Upper lobe of right lung (tissue), 1 donor: Measurements from ENCODE around the gene PTPRN2. TPM values are rescaled to one million over a fixed set of nuclear protein-coding genes. Genes with fewer than 3 reads are reported as not detected.

Experiments
- ATAC-seq: fragments of 200-7000 bp; cut with Tn5 transposase; one replicate; pipeline ENCODE4 v1.9.1; 2020; ENCODE audit warnings: mild to moderate bottlenecking, moderate library complexity
- DNase-seq: peaks from one replicate; pipeline ENCODE4 v3.0.0-alpha.2; 2020
- H3K27ac ChIP-seq: fragments of 200-600 bp; one replicate; pipeline ENCODE4 v1.8.0; 2022
- H3K27me3 ChIP-seq: fragments of 200-600 bp; one replicate; pipeline ENCODE4 v1.8.0; 2022; ENCODE audit warnings: mild to moderate bottlenecking
- H3K36me3 ChIP-seq: fragments of 200-600 bp; one replicate; pipeline ENCODE4 v1.8.0; 2022
- H3K4me1 ChIP-seq: fragments of 200-600 bp; one replicate; pipeline ENCODE4 v1.8.0; 2022
- H3K4me3 ChIP-seq: fragments of 200-600 bp; one replicate; pipeline ENCODE4 v1.8.0; 2022; ENCODE audit warnings: mild to moderate bottlenecking
- H3K9me3 ChIP-seq: fragments of 200-600 bp; one replicate; pipeline ENCODE4 v1.8.0; 2022
- intact Hi-C: fragments of 100-400 bp; cut with DNase I; formaldehyde crosslinking; loops from one replicate; pipeline ENCODE4 v1.11.0; 2022
- total RNA-seq: library from RNA; stranded (reverse); fragmentation: NEBNext Ultra II Directional; extraction: Animal tissue kit (Norgen Biotek cat#: 25700); gene quantifications from one replicate; pipeline ENCODE4 v1.2.1, GENCODE V29; 2021
- TF ChIP-seq, protein P1 (sequence below): fragments of 200-600 bp; IDR thresholded peaks from one replicate; pipeline ENCODE4 v1.8.0; 2022; ENCODE audit warnings: antibody characterized with exemption
- donor health status: DM: no; HTN: yes; CAD: no; lungs with severe emphysema.

PTPRN2 gene
- total RNA-seq, 1 donor from 2014 or later = 4.9 TPM

DNA sequence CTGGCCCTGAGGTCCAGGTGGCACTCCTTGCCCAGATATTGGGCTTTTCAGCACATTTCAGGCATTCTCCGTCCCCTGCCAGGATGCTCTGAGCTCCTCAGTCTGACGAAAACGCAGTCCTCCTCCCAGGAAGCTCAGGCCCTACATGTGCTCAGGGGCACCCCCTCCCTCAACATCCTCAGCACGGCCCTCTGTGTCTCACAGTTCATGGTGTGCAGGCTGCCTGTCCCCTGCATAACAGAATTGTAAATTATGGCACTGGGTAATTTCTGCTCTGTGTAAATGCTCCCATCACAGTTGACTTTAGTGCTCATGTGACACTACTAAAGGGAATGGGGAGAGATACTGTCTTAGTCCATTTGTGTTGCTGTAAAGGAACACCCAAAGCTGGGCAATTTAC, 687.1 kb downstream of the PTPRN2 start:
- no peak for ATAC-seq
- intact Hi-C loops = no loop called here

GRCh38 chr7:157900011-157900410, 687.6 kb downstream of the PTPRN2 start:
- TF ChIP-seq, protein P1, sequence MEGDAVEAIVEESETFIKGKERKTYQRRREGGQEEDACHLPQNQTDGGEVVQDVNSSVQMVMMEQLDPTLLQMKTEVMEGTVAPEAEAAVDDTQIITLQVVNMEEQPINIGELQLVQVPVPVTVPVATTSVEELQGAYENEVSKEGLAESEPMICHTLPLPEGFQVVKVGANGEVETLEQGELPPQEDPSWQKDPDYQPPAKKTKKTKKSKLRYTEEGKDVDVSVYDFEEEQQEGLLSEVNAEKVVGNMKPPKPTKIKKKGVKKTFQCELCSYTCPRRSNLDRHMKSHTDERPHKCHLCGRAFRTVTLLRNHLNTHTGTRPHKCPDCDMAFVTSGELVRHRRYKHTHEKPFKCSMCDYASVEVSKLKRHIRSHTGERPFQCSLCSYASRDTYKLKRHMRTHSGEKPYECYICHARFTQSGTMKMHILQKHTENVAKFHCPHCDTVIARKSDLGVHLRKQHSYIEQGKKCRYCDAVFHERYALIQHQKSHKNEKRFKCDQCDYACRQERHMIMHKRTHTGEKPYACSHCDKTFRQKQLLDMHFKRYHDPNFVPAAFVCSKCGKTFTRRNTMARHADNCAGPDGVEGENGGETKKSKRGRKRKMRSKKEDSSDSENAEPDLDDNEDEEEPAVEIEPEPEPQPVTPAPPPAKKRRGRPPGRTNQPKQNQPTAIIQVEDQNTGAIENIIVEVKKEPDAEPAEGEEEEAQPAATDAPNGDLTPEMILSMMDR = no peak
- ATAC-seq (no peak), DNase-seq (no peak)
- no peaks in the 10 kb centered on the region for H3K4me1 ChIP-seq
- no peak overlapping the region for H3K27ac ChIP-seq
- intact Hi-C loops = no loop called here
- H3K27me3 ChIP-seq = no peaks in the 10 kb centered on the region
- no peak overlapping the region for H3K4me3 ChIP-seq
- no peaks in the 10 kb centered on the region for H3K36me3 ChIP-seq
- H3K9me3 ChIP-seq = no peaks in the 10 kb centered on the region

More for the DNA sequence above, 687.1 kb downstream of the PTPRN2 start:
- Histone ChIP-seq H3K27ac (no peak overlapping the region), H3K9me3 (no peaks in the 10 kb centered on the region), H3K27me3 (no peaks in the 10 kb centered on the region), H3K4me3 (no peak overlapping the region), H3K4me1 (no peaks in the 10 kb centered on the region), H3K36me3 (no peaks in the 10 kb centered on the region)
- TF ChIP-seq, protein P1 = no peak
- no peak for DNase-seq

DNA sequence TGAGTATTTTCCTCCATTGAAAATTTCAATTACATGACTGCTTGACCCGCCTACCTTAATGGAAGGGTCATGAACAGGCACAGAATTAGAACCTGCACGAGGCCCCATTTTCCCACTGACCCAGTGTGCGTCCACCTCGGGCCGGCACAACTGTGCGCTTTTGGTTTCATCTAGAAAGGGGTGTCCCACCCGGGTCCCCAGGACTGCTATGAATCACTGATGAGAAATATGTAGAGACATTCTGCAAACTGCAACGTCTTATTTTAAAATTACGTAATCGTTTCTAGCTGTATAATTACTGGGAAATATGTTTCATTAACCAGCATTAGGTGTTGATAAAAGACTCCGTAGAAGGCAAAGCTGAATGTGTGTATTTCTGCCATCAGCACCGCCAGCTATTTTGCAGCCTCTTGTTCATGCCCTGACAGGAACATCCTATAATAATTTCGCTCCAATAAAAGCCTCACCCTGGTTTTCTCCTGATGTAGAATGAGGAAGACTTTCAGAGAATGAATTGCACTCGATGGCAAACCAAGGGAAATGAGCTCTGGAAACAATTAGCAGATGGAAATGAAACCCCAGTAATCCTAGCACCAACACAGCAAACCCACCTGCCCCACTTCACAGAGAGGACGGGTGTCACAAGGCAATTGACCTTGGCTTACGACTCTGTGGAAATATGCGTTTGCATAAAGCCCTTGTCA, 688.7 kb downstream of the PTPRN2 start:
- Histone ChIP-seq H3K36me3 (no peaks in the 10 kb centered on the region), H3K4me3 (no peak overlapping the region), H3K27me3 (no peaks in the 10 kb centered on the region), H3K4me1 (no peaks in the 10 kb centered on the region), H3K27ac (no peak overlapping the region), H3K9me3 (no peaks in the 10 kb centered on the region)
- ATAC-seq = no peak
- TF ChIP-seq, protein P1 = no peak
- intact Hi-C loops = no loop called here
- DNase-seq = no peak

DNA sequence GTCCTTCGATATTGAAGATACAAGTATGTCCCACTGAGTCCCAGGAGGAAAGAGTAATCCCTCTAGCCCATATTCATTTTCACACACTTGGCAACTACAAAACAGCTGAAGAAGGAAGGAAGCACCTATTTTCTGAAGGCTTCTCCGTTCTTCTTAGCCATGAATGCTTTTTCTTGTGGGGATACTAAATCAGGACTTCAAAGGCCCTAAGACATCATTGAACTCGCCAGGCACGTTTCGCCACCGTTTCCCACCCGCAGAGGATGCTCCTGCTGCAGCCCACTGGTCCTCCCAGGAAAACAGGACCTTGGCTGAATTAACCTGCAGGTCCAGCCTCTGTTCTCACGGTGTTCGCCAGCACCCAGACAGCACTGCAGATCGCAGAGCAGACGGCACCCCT, 689.4 kb downstream of the PTPRN2 start:
- Histone ChIP-seq H3K9me3 (no peaks in the 10 kb centered on the region), H3K4me1 (no peaks in the 10 kb centered on the region), H3K36me3 (no peaks in the 10 kb centered on the region), H3K27me3 (no peaks in the 10 kb centered on the region), H3K27ac (no peak overlapping the region), H3K4me3 (no peak overlapping the region)
- DNase-seq (no peak), ATAC-seq (no peak)
- intact Hi-C loops = no loop called here
- TF ChIP-seq, protein P1 = no peak

- no peaks in the 10 kb centered on the region for H3K9me3 ChIP-seq
- ATAC-seq = no peak
- H3K4me3 ChIP-seq = no peak overlapping the region
- no peaks in the 10 kb centered on the region for H3K4me1 ChIP-seq
- no peak for DNase-seq
- intact Hi-C loops = no loop called here
- no peak overlapping the region for H3K27ac ChIP-seq
- TF ChIP-seq, protein P1 = no peak
- no peaks in the 10 kb centered on the region for H3K27me3 ChIP-seq
- no peaks in the 10 kb centered on the region for H3K36me3 ChIP-seq
These were observed 689.9 kb downstream of the PTPRN2 start for GRCh38 chr7:157897681-157898080.
